CD4-positive, alpha-beta T cell treated with Interleukin-10 for 1 hour (primary cell): ENCODE data around the gene PDZD8.
"Not testable (repeated sequence)": the region's sequence is repeated elsewhere in the genome, so short reads cannot be mapped to it uniquely, and the experiment has no call there.

Experiments used
- DNase-seq: peaks from one replicate; pipeline ENCODE4 v3.0.0-alpha.2; 2020

Gene PDZD8

GRCh38 chr10:117249493-117250093, 125.6 kb downstream of the PDZD8 start:
- DNase-seq: no peak

- DNase-seq: no peak
Observed at GRCh38 chr10:117248750-117249465, 126.3 kb downstream of the PDZD8 start.

- DNase-seq: no peak
Observed at GRCh38 chr10:117246997-117247671, 128.1 kb downstream of the PDZD8 start.

- DNase-seq: no peak
Observed at GRCh38 chr10:117242463-117242832, 132.8 kb downstream of the PDZD8 start.

- no peak for DNase-seq
Observed at GRCh38 chr10:117241541-117242462, 133.4 kb downstream of the PDZD8 start.

- DNase-seq: no peak
Observed at GRCh38 chr10:117240621-117241529, 134.4 kb downstream of the PDZD8 start, which contains the start of gene SLC18A2. Gene SLC18A2 (plus strand): TSS chr10:117241114. CDS start chr10:117241694, 580 bp downstream.

- DNase-seq: no peak
Observed at GRCh38 chr10:117239721-117240620, 135.3 kb downstream of the PDZD8 start.

GRCh38 chr10:117239051-117239450, 136.2 kb downstream of the PDZD8 start:
- DNase-seq: no peak

- DNase-seq: no peak
Observed at GRCh38 chr10:117237401-117237991, 137.7 kb downstream of the PDZD8 start.

- DNase-seq: not testable (repeated sequence)
Observed at GRCh38 chr10:117230107-117230506, 145.1 kb downstream of the PDZD8 start.

GRCh38 chr10:117228210-117228609, 147.0 kb downstream of the PDZD8 start:
- no peak for DNase-seq
